Thyroid gland (tissue), 4 donors: ENCODE measurements around the gene MEIOSIN. TPM values are rescaled to one million over a fixed set of nuclear protein-coding genes. Genes with fewer than 3 reads are reported as not detected.

Source experiments
- DNase-seq, 2 donors: peaks; one replicate each; pipeline ENCODE4 v3.0.0-alpha.2; 2019
- H3K27ac ChIP-seq, 3 donors: fragments of 200-600 bp; sonication (generic); 1 replicate in 2 of 3; 2 replicates in 1 of 3; pipeline ENCODE4 v1.5.1; 2016 to 2019; ENCODE audit warnings: mild to moderate bottlenecking in 1 of 3, moderate library complexity in 1 of 3
- H3K27me3 ChIP-seq: fragments of 200-600 bp; sonication (generic); one replicate; pipeline ENCODE4 v1.5.1; 2019
- H3K36me3 ChIP-seq, 2 donors: fragments of 200-600 bp; sonication (generic); one replicate each; pipeline ENCODE4 v1.5.1; 2016 to 2019
- H3K4me1 ChIP-seq, 2 donors: fragments of 200-600 bp; sonication (generic); one replicate each; pipeline ENCODE4 v1.5.1; 2017 to 2019
- H3K4me3 ChIP-seq, 3 donors: fragments of 200-600 bp; sonication (generic); replicated peaks in 1 of 3; 1 replicate in 2 of 3; 2 replicates in 1 of 3; pipeline ENCODE4 v1.5.1; 2016; ENCODE audit warnings: mild to moderate bottlenecking in 1 of 3
- H3K9me3 ChIP-seq: fragments of 200-600 bp; sonication (generic); one replicate; pipeline ENCODE4 v1.5.1; 2017
- CTCF ChIP-seq, 6 experiments: fragments of 200-600 bp in 3 of 6; fragments of 450-650 bp in 3 of 6; sonication (generic) in 3 of 6; IDR thresholded peaks; one replicate each; pipeline ENCODE4 v1.5.1; 2016 to 2019; ENCODE audit warnings: antibody characterized with exemption in 6 of 6, mild to moderate bottlenecking in 2 of 6, inconsistent platforms in 1 of 6, moderate library complexity in 1 of 6
- POLR2A ChIP-seq, 2 donors: fragments of 450-650 bp; IDR thresholded peaks; one replicate each; pipeline ENCODE4 v1.6.1; 2017; ENCODE audit warnings: antibody characterized with exemption in 2 of 2, mild to moderate bottlenecking in 2 of 2, moderate library complexity in 1 of 2
- WGBS, 2 donors: methylation state at CpG; one replicate each; pipeline ENCODE4 v1.1.5; 2017; 5-methylcytosine and 5-hydroxymethylcytosine counted together
- intact Hi-C: fragments of 100-400 bp; cut with DNase I; formaldehyde crosslinking; loops from one replicate; pipeline ENCODE4 v1.15.1; 2023
- total RNA-seq, 4 donors: library from RNA; depleted of rRNA; stranded (reverse); fragments of >200 nt; gene quantifications; one replicate each; pipeline ENCODE4 v1.2.3, GENCODE V29; 2016

Gene MEIOSIN
- total RNA-seq, 4 donors from 2014 or later, result not detected

- DNase-seq, result no peak
- TF ChIP-seq CTCF (IDR thresholded peaks at IDR 0.05) (no peak), POLR2A (IDR thresholded peaks at IDR 0.05) (no peak)
- Histone ChIP-seq H3K4me1 (peaks cover 28 to 30% of the 10 kb centered on the region in 2 donors), H3K36me3 (peaks cover 15 to 19% of the 10 kb centered on the region in 2 donors), H3K27me3 (no peaks in the 10 kb centered on the region), H3K9me3 (no peaks in the 10 kb centered on the region), H3K4me3 (no peak overlapping the region), H3K27ac (no peak overlapping the region)
- 94 to 97% methylated on average over 12 to 31 of the region's 34 CpGs for WGBS, 2 donors
- intact Hi-C loops, result no loop called here
Measured at GRCh38 chr19:45777395-45777961, 44.2 kb downstream of the MEIOSIN start.

DNA sequence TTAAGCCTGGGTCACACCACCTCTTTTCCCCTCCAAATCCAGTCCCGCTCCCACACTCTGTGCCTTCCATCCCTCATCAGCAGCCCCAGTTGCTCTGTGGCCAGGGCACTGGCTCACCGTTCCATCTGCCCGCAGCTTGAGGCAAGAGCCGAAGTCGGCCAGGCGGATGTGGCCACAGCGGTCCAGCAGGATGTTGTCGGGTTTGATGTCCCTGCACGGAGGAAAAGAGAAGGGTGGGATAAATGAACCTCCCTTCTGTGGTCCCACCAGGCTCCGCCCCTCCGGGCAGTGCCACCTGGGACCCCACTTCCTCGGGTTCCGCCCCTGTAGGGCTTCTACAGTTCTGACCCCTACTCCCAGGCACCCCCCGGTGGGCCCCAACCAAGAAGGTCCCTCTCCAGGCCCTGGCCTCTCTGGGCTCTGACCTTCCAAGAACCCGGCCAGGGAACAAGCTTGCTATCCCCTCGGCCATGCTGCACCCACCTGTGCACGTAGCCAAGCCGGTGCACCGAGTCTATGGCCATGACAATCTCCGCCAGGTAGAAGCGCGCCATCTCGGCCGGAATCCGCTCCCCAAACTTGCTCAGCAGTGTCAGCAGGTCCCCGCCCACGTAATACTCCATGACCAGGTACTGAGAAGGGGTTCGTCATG, 44.9 kb downstream of the MEIOSIN start:
- Histone ChIP-seq H3K36me3 (peaks cover 15 to 18% of the 10 kb centered on the region in 2 donors), H3K4me1 (peaks cover 30 to 32% of the 10 kb centered on the region in 2 donors), H3K4me3 (no peak overlapping the region), H3K27me3 (no peaks in the 10 kb centered on the region), H3K27ac (no peak overlapping the region), H3K9me3 (no peaks in the 10 kb centered on the region)
- no peak for DNase-seq
- WGBS, 2 donors, result 95 to 96% methylated on average over 20 to 28 of the region's 28 CpGs
- TF ChIP-seq POLR2A (IDR thresholded peaks at IDR 0.05) (no peak), CTCF (IDR thresholded peaks at IDR 0.05) (no peak)
- intact Hi-C loops, result no loop called here

GRCh38 chr19:45779231-45780145, 46.2 kb downstream of the MEIOSIN start:
- no peak overlapping the region for H3K27ac ChIP-seq
- intact Hi-C loops, result no loop called here

GRCh38 chr19:45780146-45780447, 46.9 kb downstream of the MEIOSIN start:
- H3K4me3 ChIP-seq, result no peak overlapping the region
- DNase-seq, result no peak
- intact Hi-C loops, result no loop called here

More at GRCh38 chr19:45779231-45780145, 46.2 kb downstream of the MEIOSIN start:
- Histone ChIP-seq H3K4me3 (no peak overlapping the region), H3K9me3 (no peaks in the 10 kb centered on the region), H3K36me3 (peaks cover 15 to 16% of the 10 kb centered on the region in 2 donors), H3K27me3 (no peaks in the 10 kb centered on the region), H3K4me1 (peaks cover 30 to 35% of the 10 kb centered on the region in 2 donors)
- 28 to 31% methylated on average over 37 to 48 of the region's 48 CpGs for WGBS, 2 donors
- peak; percentile 77 to 81 for DNase-seq
- TF ChIP-seq CTCF (IDR thresholded peaks at IDR 0.05), result peak in 4 of 6 experiments; percentile 26 to 47 (median 35)
- TF ChIP-seq POLR2A (IDR thresholded peaks at IDR 0.05), result no peak

More at GRCh38 chr19:45780146-45780447, 46.9 kb downstream of the MEIOSIN start:
- no peak overlapping the region for H3K27ac ChIP-seq
- no peaks in the 10 kb centered on the region for H3K9me3 ChIP-seq
- H3K27me3 ChIP-seq, result no peaks in the 10 kb centered on the region
- no peak for TF ChIP-seq CTCF (IDR thresholded peaks at IDR 0.05)
- no peak for TF ChIP-seq POLR2A (IDR thresholded peaks at IDR 0.05)
- H3K36me3 ChIP-seq, result peaks cover 13 to 15% of the 10 kb centered on the region in 2 donors
- H3K4me1 ChIP-seq, result peaks cover 30 to 35% of the 10 kb centered on the region in 2 donors
- WGBS, 2 donors, result 55 to 56% methylated on average over 4 of the region's 4 CpGs
